BLaER1 treated with 17β-estradiol and CSF1 and Interleukin-3, amounts not matched to agents 10 nM and 100 nM (cell line): Measurements from ENCODE around the gene BDKRB2.
A peak's percentile ranks its signal among the peaks of the same experiment; 100 is the strongest.

Source experiments
- H3K27ac ChIP-seq, 11 experiments: shearing (Covaris generic); formaldehyde crosslinking; 2 replicates each; pipeline ENCODE4 v1.8.1; 2022
- H3K27me3 ChIP-seq, 11 experiments: shearing (Covaris generic); formaldehyde crosslinking; 2 replicates each; pipeline ENCODE4 v1.8.1; 2022
- H3K36me3 ChIP-seq, 11 experiments: shearing (Covaris generic); formaldehyde crosslinking; 2 replicates each; pipeline ENCODE4 v1.8.1; 2022
- H3K4me1 ChIP-seq, 10 experiments: shearing (Covaris generic); formaldehyde crosslinking; 2 replicates each; pipeline ENCODE4 v1.8.1; 2022
- H3K4me2 ChIP-seq, 11 experiments: shearing (Covaris generic); formaldehyde crosslinking; 2 replicates each; pipeline ENCODE4 v1.8.1; 2022
- H3K4me3 ChIP-seq, 10 experiments: shearing (Covaris generic); formaldehyde crosslinking; 2 replicates each; pipeline ENCODE4 v1.8.1; 2022
- H3K9ac ChIP-seq, 11 experiments: shearing (Covaris generic); formaldehyde crosslinking; 2 replicates each; pipeline ENCODE4 v1.8.1; 2022
- H3K9me3 ChIP-seq, 11 experiments: shearing (Covaris generic); formaldehyde crosslinking; replicated peaks in 1 of 11; 2 replicates each; pipeline ENCODE4 v1.8.1; 2022
- H4K20me1 ChIP-seq, 11 experiments: shearing (Covaris generic); formaldehyde crosslinking; 2 replicates each; pipeline ENCODE4 v1.8.1; 2022
- Cebpa-rat ChIP-seq, 11 experiments: shearing (Covaris generic); IDR thresholded peaks; 2 replicates each; pipeline ENCODE4 v1.8.1; 2022

BDKRB2 gene

GRCh38 chr14:96182546-96182945 is 22.1 kb upstream of the BDKRB2 start:
- no peak overlapping the region for H3K4me2 ChIP-seq
- no peak for TF ChIP-seq Cebpa-rat (IDR thresholded peaks at IDR 0.05)
- no peak overlapping the region for H3K9ac ChIP-seq
- no peak overlapping the region for H3K27ac ChIP-seq
- peaks cover 0 to 8% (median 0%) of the 10 kb centered on the region in 11 experiments; a peak in 7 of 22 replicates for H3K9me3 ChIP-seq
- H3K4me3 ChIP-seq, result no peak overlapping the region
- no peaks in the 10 kb centered on the region for H3K36me3 ChIP-seq
- H3K4me1 ChIP-seq, result peaks cover 8 to 21% (median 16%) of the 10 kb centered on the region in 10 experiments
- H3K27me3 ChIP-seq, result no peaks in the 10 kb centered on the region
- H4K20me1 ChIP-seq, result no peaks in the 10 kb centered on the region

- TF ChIP-seq Cebpa-rat (IDR thresholded peaks at IDR 0.05), result no peak
- Histone ChIP-seq H3K9me3 (peaks cover 0 to 8% (median 0%) of the 10 kb centered on the region in 11 experiments; a peak in 7 of 22 replicates), H4K20me1 (no peaks in the 10 kb centered on the region), H3K27me3 (no peaks in the 10 kb centered on the region), H3K27ac (no peak overlapping the region), H3K36me3 (no peaks in the 10 kb centered on the region), H3K9ac (no peak overlapping the region), H3K4me3 (no peak overlapping the region), H3K4me2 (no peak overlapping the region), H3K4me1 (peaks cover 0 to 9% (median 4%) of the 10 kb centered on the region in 10 experiments; a peak in 6 of 20 replicates)
These were observed 19.9 kb upstream of the BDKRB2 start for GRCh38 chr14:96184737-96185136.

GRCh38 chr14:96187216-96188031 is 17.2 kb upstream of the BDKRB2 start:
- no peaks in the 10 kb centered on the region for H4K20me1 ChIP-seq
- H3K9ac ChIP-seq, result no peak overlapping the region
- no peak for TF ChIP-seq Cebpa-rat (IDR thresholded peaks at IDR 0.05)
- H3K36me3 ChIP-seq, result no peaks in the 10 kb centered on the region
- no peak overlapping the region for H3K4me3 ChIP-seq
- H3K4me1 ChIP-seq, result peaks cover 0 to 9% (median 4%) of the 10 kb centered on the region in 10 experiments; a peak in 6 of 20 replicates
- no peak overlapping the region for H3K4me2 ChIP-seq
- no peaks in the 10 kb centered on the region for H3K27me3 ChIP-seq
- H3K9me3 ChIP-seq, result no peaks in the 10 kb centered on the region
- no peak overlapping the region for H3K27ac ChIP-seq

GRCh38 chr14:96189281-96189711 is 15.3 kb upstream of the BDKRB2 start:
- Histone ChIP-seq H3K4me1 (peaks cover 6 to 22% (median 10%) of the 10 kb centered on the region in 10 experiments; a peak in 19 of 20 replicates), H4K20me1 (no peaks in the 10 kb centered on the region; a peak in 1 of 22 replicates), H3K9ac (no peak overlapping the region), H3K27ac (no peak overlapping the region), H3K4me3 (no peak overlapping the region), H3K36me3 (no peaks in the 10 kb centered on the region), H3K9me3 (no peaks in the 10 kb centered on the region), H3K4me2 (peak overlapping the region in 4 of 11 experiments; percentile 15 to 36 (median 21); a peak in 4 of 22 replicates), H3K27me3 (no peaks in the 10 kb centered on the region)
- no peak for TF ChIP-seq Cebpa-rat (IDR thresholded peaks at IDR 0.05)

- Histone ChIP-seq H3K4me1 (peaks cover 15 to 34% (median 22%) of the 10 kb centered on the region in 10 experiments; a peak in 19 of 20 replicates), H3K27ac (no peak overlapping the region), H4K20me1 (no peaks in the 10 kb centered on the region; a peak in 1 of 22 replicates), H3K9me3 (peaks cover 4 to 12% (median 8%) of the 10 kb centered on the region in 11 experiments; a peak in 12 of 22 replicates), H3K27me3 (no peaks in the 10 kb centered on the region), H3K9ac (no peak overlapping the region), H3K4me3 (no peak overlapping the region), H3K4me2 (no peak overlapping the region), H3K36me3 (no peaks in the 10 kb centered on the region)
- TF ChIP-seq Cebpa-rat (IDR thresholded peaks at IDR 0.05), result no peak
These were observed 13.3 kb upstream of the BDKRB2 start for GRCh38 chr14:96191353-96191752.

GRCh38 chr14:96191841-96192462 is 12.7 kb upstream of the BDKRB2 start:
- H3K4me3 ChIP-seq, result no peak overlapping the region
- H4K20me1 ChIP-seq, result no peaks in the 10 kb centered on the region; a peak in 1 of 22 replicates
- H3K9me3 ChIP-seq, result peaks cover 4 to 14% (median 9%) of the 10 kb centered on the region in 11 experiments; a peak in 12 of 22 replicates
- TF ChIP-seq Cebpa-rat (IDR thresholded peaks at IDR 0.05), result no peak
- no peak overlapping the region; a peak in 1 of 22 replicates for H3K4me2 ChIP-seq
- H3K4me1 ChIP-seq, result peaks cover 15 to 37% (median 25%) of the 10 kb centered on the region in 10 experiments; a peak in 19 of 20 replicates
- H3K9ac ChIP-seq, result no peak overlapping the region
- H3K27ac ChIP-seq, result no peak overlapping the region
- no peaks in the 10 kb centered on the region for H3K36me3 ChIP-seq
- H3K27me3 ChIP-seq, result no peaks in the 10 kb centered on the region

GRCh38 chr14:96192975-96193805 is 11.4 kb upstream of the BDKRB2 start:
- peak overlapping the region in 5 of 11 experiments; percentile 40 to 65 (median 56); a peak in 7 of 22 replicates for H3K27ac ChIP-seq
- no peak for TF ChIP-seq Cebpa-rat (IDR thresholded peaks at IDR 0.05)
- H3K9ac ChIP-seq, result no peak overlapping the region
- H3K27me3 ChIP-seq, result no peaks in the 10 kb centered on the region
- H3K4me1 ChIP-seq, result peaks cover 17 to 48% (median 35%) of the 10 kb centered on the region in 10 experiments
- H3K9me3 ChIP-seq, result peaks cover 4 to 14% (median 9%) of the 10 kb centered on the region in 11 experiments; a peak in 12 of 22 replicates
- H3K4me2 ChIP-seq, result peak overlapping the region in 6 of 11 experiments; percentile 21 to 67 (median 58); a peak in 4 of 22 replicates
- H4K20me1 ChIP-seq, result no peaks in the 10 kb centered on the region; a peak in 1 of 22 replicates
- no peaks in the 10 kb centered on the region for H3K36me3 ChIP-seq
- H3K4me3 ChIP-seq, result no peak overlapping the region

GRCh38 chr14:96194262-96194656 is 10.4 kb upstream of the BDKRB2 start:
- peak overlapping the region in 5 of 11 experiments; percentile 40 to 65 (median 56); a peak in 9 of 22 replicates for H3K27ac ChIP-seq
- peak overlapping the region; percentile 7 to 67 (median 38); a peak in 16 of 22 replicates for H3K4me2 ChIP-seq
- peaks cover 24 to 54% (median 46%) of the 10 kb centered on the region in 10 experiments for H3K4me1 ChIP-seq
- H3K4me3 ChIP-seq, result no peak overlapping the region
- TF ChIP-seq Cebpa-rat (IDR thresholded peaks at IDR 0.05), result no peak
- no peaks in the 10 kb centered on the region; a peak in 1 of 22 replicates for H4K20me1 ChIP-seq
- peaks cover 4 to 14% (median 9%) of the 10 kb centered on the region in 11 experiments; a peak in 12 of 22 replicates for H3K9me3 ChIP-seq
- peak overlapping the region in 2 of 11 experiments; percentile 9 to 46; a peak in 1 of 22 replicates for H3K9ac ChIP-seq
- no peaks in the 10 kb centered on the region for H3K36me3 ChIP-seq
- no peaks in the 10 kb centered on the region for H3K27me3 ChIP-seq
